Activated naive CD8-positive, alpha-beta T cell treated with anti-CD3 and anti-CD28 coated beads for 36 hours (primary cell): Measurements from ENCODE around the gene RAB25. TPM values are rescaled to one million over a fixed set of nuclear protein-coding genes. Genes with fewer than 3 reads are reported as not detected.
"Not testable (repeated sequence)": the region's sequence is repeated elsewhere in the genome, so short reads cannot be mapped to it uniquely, and the experiment has no call there.

ENCODE experiments used
- DNase-seq: peaks from one replicate; pipeline ENCODE4 v3.0.0; 2021
- H3K27ac Mint-ChIP-seq: one replicate; pipeline ENCODE4 v1.8.0; 2022; ENCODE audit warnings: mild to moderate bottlenecking, moderate library complexity, mixed read lengths
- H3K27me3 Mint-ChIP-seq: one replicate; pipeline ENCODE4 v1.8.0; 2022; ENCODE audit warnings: mild to moderate bottlenecking, mixed read lengths
- H3K36me3 Mint-ChIP-seq: one replicate; pipeline ENCODE4 v1.8.0; 2021; ENCODE audit warnings: mild to moderate bottlenecking, mixed read lengths
- H3K4me1 Mint-ChIP-seq: one replicate; pipeline ENCODE4 v1.8.0; 2021; ENCODE audit warnings: mixed read lengths
- H3K4me3 Mint-ChIP-seq: one replicate; pipeline ENCODE4 v1.8.0; 2022; ENCODE audit warnings: mild to moderate bottlenecking, moderate library complexity, mixed read lengths
- H3K9me3 Mint-ChIP-seq: one replicate; pipeline ENCODE4 v1.8.0; 2022; ENCODE audit warnings: mixed read lengths
- total RNA-seq, 2 experiments: library from RNA; stranded (reverse); gene quantifications; one replicate each; pipeline ENCODE4 v1.2.3, GENCODE V29; 2021

RAB25 gene
- total RNA-seq, 2 experiments from 2014 or later = 0.64 to 0.99 TPM

- Mint-ChIP-seq H3K4me3 (no peak overlapping the region), H3K4me1 (peaks cover 10% of the 10 kb centered on the region), H3K27ac (no peak overlapping the region), H3K36me3 (no peaks in the 10 kb centered on the region), H3K9me3 (no peaks in the 10 kb centered on the region), H3K27me3 (peaks cover 3% of the 10 kb centered on the region)
- no peak for DNase-seq
Measured at GRCh38 chr1:156069490-156070455, 8.8 kb downstream of the RAB25 start.

GRCh38 chr1:156070548-156070947, 9.6 kb downstream of the RAB25 start:
- Mint-ChIP-seq H3K4me1 (peaks cover 4% of the 10 kb centered on the region), H3K27me3 (peaks cover 3% of the 10 kb centered on the region), H3K4me3 (no peak overlapping the region), H3K36me3 (no peaks in the 10 kb centered on the region), H3K9me3 (no peaks in the 10 kb centered on the region), H3K27ac (no peak overlapping the region)
- DNase-seq = no peak

- H3K4me1 Mint-ChIP-seq, H3K9me3 Mint-ChIP-seq, H3K27ac Mint-ChIP-seq, DNase-seq, H3K4me3 Mint-ChIP-seq, H3K36me3 Mint-ChIP-seq, H3K27me3 Mint-ChIP-seq: not testable (repeated sequence)
Measured at GRCh38 chr1:156071332-156071816, 10.4 kb downstream of the RAB25 start.

- no peaks in the 10 kb centered on the region for H3K9me3 Mint-ChIP-seq
- no peaks in the 10 kb centered on the region for H3K4me1 Mint-ChIP-seq
- no peak overlapping the region for H3K27ac Mint-ChIP-seq
- no peaks in the 10 kb centered on the region for H3K36me3 Mint-ChIP-seq
- DNase-seq = no peak
- no peak overlapping the region for H3K4me3 Mint-ChIP-seq
- peaks cover 2% of the 10 kb centered on the region for H3K27me3 Mint-ChIP-seq
Measured at GRCh38 chr1:156072251-156072650, 11.3 kb downstream of the RAB25 start.

GRCh38 chr1:156073110-156073687, 12.2 kb downstream of the RAB25 start:
- Mint-ChIP-seq H3K27me3 (no peaks in the 10 kb centered on the region), H3K27ac (no peak overlapping the region), H3K4me1 (no peaks in the 10 kb centered on the region), H3K4me3 (no peak overlapping the region), H3K9me3 (no peaks in the 10 kb centered on the region), H3K36me3 (no peaks in the 10 kb centered on the region)
- DNase-seq = no peak

GRCh38 chr1:156073740-156074139, 12.8 kb downstream of the RAB25 start:
- Mint-ChIP-seq H3K4me3 (no peak overlapping the region), H3K27me3 (no peaks in the 10 kb centered on the region), H3K27ac (no peak overlapping the region), H3K4me1 (no peaks in the 10 kb centered on the region), H3K9me3 (no peaks in the 10 kb centered on the region), H3K36me3 (no peaks in the 10 kb centered on the region)
- no peak for DNase-seq

GRCh38 chr1:156074661-156075060, 13.7 kb downstream of the RAB25 start:
- Mint-ChIP-seq H3K4me1 (no peaks in the 10 kb centered on the region), H3K4me3 (no peak overlapping the region), H3K9me3 (no peaks in the 10 kb centered on the region), H3K27ac (no peak overlapping the region), H3K36me3 (no peaks in the 10 kb centered on the region), H3K27me3 (no peaks in the 10 kb centered on the region)
- no peak for DNase-seq

GRCh38 chr1:156075162-156075561, 14.2 kb downstream of the RAB25 start:
- Mint-ChIP-seq H3K9me3 (no peaks in the 10 kb centered on the region), H3K27me3 (no peaks in the 10 kb centered on the region), H3K36me3 (no peaks in the 10 kb centered on the region), H3K4me3 (no peak overlapping the region), H3K4me1 (no peaks in the 10 kb centered on the region), H3K27ac (no peak overlapping the region)
- DNase-seq = no peak

- no peaks in the 10 kb centered on the region for H3K9me3 Mint-ChIP-seq
- no peak for DNase-seq
- H3K27ac Mint-ChIP-seq = no peak overlapping the region
- H3K27me3 Mint-ChIP-seq = no peaks in the 10 kb centered on the region
- H3K4me3 Mint-ChIP-seq = peak overlapping the region; percentile 33
- no peaks in the 10 kb centered on the region for H3K4me1 Mint-ChIP-seq
- no peaks in the 10 kb centered on the region for H3K36me3 Mint-ChIP-seq
Measured at GRCh38 chr1:156075775-156076204, 14.8 kb downstream of the RAB25 start.

GRCh38 chr1:156076609-156077429, 15.9 kb downstream of the RAB25 start:
- H3K4me1 Mint-ChIP-seq = no peaks in the 10 kb centered on the region
- no peak for DNase-seq
- no peak overlapping the region for H3K27ac Mint-ChIP-seq
- H3K27me3 Mint-ChIP-seq = peaks cover 5% of the 10 kb centered on the region
- no peaks in the 10 kb centered on the region for H3K36me3 Mint-ChIP-seq
- no peak overlapping the region for H3K4me3 Mint-ChIP-seq
- no peaks in the 10 kb centered on the region for H3K9me3 Mint-ChIP-seq

- no peak overlapping the region for H3K4me3 Mint-ChIP-seq
- peaks cover 5% of the 10 kb centered on the region for H3K27me3 Mint-ChIP-seq
- H3K4me1 Mint-ChIP-seq = no peaks in the 10 kb centered on the region
- no peaks in the 10 kb centered on the region for H3K9me3 Mint-ChIP-seq
- DNase-seq = no peak
- no peak overlapping the region for H3K27ac Mint-ChIP-seq
- no peaks in the 10 kb centered on the region for H3K36me3 Mint-ChIP-seq
Measured at GRCh38 chr1:156077430-156077760, 16.4 kb downstream of the RAB25 start.

GRCh38 chr1:156078728-156079127, 17.8 kb downstream of the RAB25 start:
- Mint-ChIP-seq H3K36me3 (no peaks in the 10 kb centered on the region), H3K27ac (no peak overlapping the region), H3K4me3 (no peak overlapping the region), H3K27me3 (peaks cover 14% of the 10 kb centered on the region), H3K4me1 (peaks cover 2% of the 10 kb centered on the region), H3K9me3 (no peaks in the 10 kb centered on the region)
- DNase-seq = no peak

- H3K4me3 Mint-ChIP-seq = no peak overlapping the region
- peaks cover 24% of the 10 kb centered on the region for H3K27me3 Mint-ChIP-seq
Measured at GRCh38 chr1:156079762-156080161, 18.8 kb downstream of the RAB25 start.

GRCh38 chr1:156080241-156080862, 19.4 kb downstream of the RAB25 start:
- Mint-ChIP-seq H3K27me3 (peaks cover 30% of the 10 kb centered on the region), H3K9me3 (no peaks in the 10 kb centered on the region), H3K27ac (no peak overlapping the region), H3K4me3 (no peak overlapping the region), H3K36me3 (no peaks in the 10 kb centered on the region), H3K4me1 (peaks cover 2% of the 10 kb centered on the region)
- no peak for DNase-seq

More at GRCh38 chr1:156079762-156080161, 18.8 kb downstream of the RAB25 start:
- H3K9me3 Mint-ChIP-seq = no peaks in the 10 kb centered on the region
- no peak overlapping the region for H3K27ac Mint-ChIP-seq
- DNase-seq = no peak
- H3K36me3 Mint-ChIP-seq = no peaks in the 10 kb centered on the region
- H3K4me1 Mint-ChIP-seq = peaks cover 2% of the 10 kb centered on the region

GRCh38 chr1:156080863-156081179, 19.9 kb downstream of the RAB25 start:
- Mint-ChIP-seq H3K27me3 (peaks cover 34% of the 10 kb centered on the region), H3K27ac (no peak overlapping the region), H3K9me3 (no peaks in the 10 kb centered on the region), H3K36me3 (no peaks in the 10 kb centered on the region), H3K4me1 (peaks cover 2% of the 10 kb centered on the region), H3K4me3 (peak overlapping the region; percentile 9)
- DNase-seq = no peak
